CD4-positive, alpha-beta T cell treated with Interleukin-4 for 4 hours (primary cell): ENCODE data around the gene RFX2.
"Not testable (repeated sequence)": the region's sequence is repeated elsewhere in the genome, so short reads cannot be mapped to it uniquely, and the experiment has no call there.

ENCODE experiments used
- DNase-seq: peaks from one replicate; pipeline ENCODE4 v3.0.0-alpha.2; 2020

Gene RFX2

GRCh38 chr19:5987077-5987818 lies 123.1 kb downstream of the RFX2 start:
- peak; percentile 77 for DNase-seq

GRCh38 chr19:5985837-5986236 lies 124.5 kb downstream of the RFX2 start:
- DNase-seq: not testable (repeated sequence)

- no peak for DNase-seq
These were observed 125.1 kb downstream of the RFX2 start for GRCh38 chr19:5985098-5985783.

GRCh38 chr19:5984600-5984999 lies 125.7 kb downstream of the RFX2 start:
- no peak for DNase-seq

- DNase-seq: no peak
These were observed 126.8 kb downstream of the RFX2 start for GRCh38 chr19:5983367-5983955.

- DNase-seq: no peak
These were observed 131.4 kb downstream of the RFX2 start for GRCh38 chr19:5978606-5979552.

GRCh38 chr19:5977785-5978605 lies 132.3 kb downstream of the RFX2 start, which contains the start of gene RANBP3:
Gene RANBP3 (minus strand): TSS chr19:5978140. CDS start chr19:5978082, 58 bp downstream.
- peak; percentile 99 for DNase-seq

GRCh38 chr19:5977222-5977784 lies 133.0 kb downstream of the RFX2 start:
- no peak for DNase-seq

- no peak for DNase-seq
These were observed 133.5 kb downstream of the RFX2 start for GRCh38 chr19:5976768-5977167.

- DNase-seq: no peak
These were observed 134.9 kb downstream of the RFX2 start for GRCh38 chr19:5975388-5975728.

GRCh38 chr19:5974721-5975387 lies 135.4 kb downstream of the RFX2 start:
- DNase-seq: peak; percentile 56

GRCh38 chr19:5973867-5974635 lies 136.2 kb downstream of the RFX2 start:
- DNase-seq: no peak

GRCh38 chr19:5973376-5973775 lies 136.9 kb downstream of the RFX2 start:
- no peak for DNase-seq

GRCh38 chr19:5972355-5972731 lies 138.0 kb downstream of the RFX2 start:
- no peak for DNase-seq

- DNase-seq: no peak
These were observed 138.5 kb downstream of the RFX2 start for GRCh38 chr19:5971714-5972354.

- DNase-seq: no peak
These were observed 140.8 kb downstream of the RFX2 start for GRCh38 chr19:5969476-5969875.

GRCh38 chr19:5968431-5969373 lies 141.6 kb downstream of the RFX2 start:
- no peak for DNase-seq

GRCh38 chr19:5967994-5968430 lies 142.3 kb downstream of the RFX2 start:
- peak; percentile 69 for DNase-seq

- DNase-seq: no peak
These were observed 142.7 kb downstream of the RFX2 start for GRCh38 chr19:5967571-5967970.
